Activated T-helper 1 cell treated with anti-CD3 and anti-CD28 coated beads, Interleukin-12 subunit alpha, Interleukin-12 subunit beta, Interleukin-2, Interleukin-4 antibody, amounts not matched to agents 30 ng/mL and 10 ng/mL and 1 ng/mL, durations not matched to agents 14 hours and 24 hours and 36 hours (primary cell): ENCODE results near the gene PNLIPRP2. TPM values are rescaled to one million over a fixed set of nuclear protein-coding genes. Genes with fewer than 3 reads are reported as not detected.

Experiments
- DNase-seq: peaks from one replicate; pipeline ENCODE4 v3.0.0; 2021; ENCODE audit warnings: low spot score
- H3K27ac Mint-ChIP-seq: one replicate; pipeline ENCODE4 v1.8.0; 2021; ENCODE audit warnings: mild to moderate bottlenecking, mixed read lengths
- H3K27me3 Mint-ChIP-seq: one replicate; pipeline ENCODE4 v1.8.0; 2022; ENCODE audit warnings: mild to moderate bottlenecking, moderate library complexity, mixed read lengths; ENCODE audit not compliant: insufficient read depth
- H3K36me3 Mint-ChIP-seq: one replicate; pipeline ENCODE4 v1.8.0; 2021; ENCODE audit warnings: low read depth, mixed read lengths
- H3K4me1 Mint-ChIP-seq: one replicate; pipeline ENCODE4 v1.8.0; 2021; ENCODE audit warnings: low read depth, mixed read lengths
- H3K4me3 Mint-ChIP-seq: one replicate; pipeline ENCODE4 v1.8.0; 2021; ENCODE audit warnings: mild to moderate bottlenecking, moderate library complexity, mixed read lengths
- H3K9me3 Mint-ChIP-seq: one replicate; pipeline ENCODE4 v1.8.0; 2021; ENCODE audit warnings: mixed read lengths
- intact Hi-C: fragments of 100-400 bp; cut with micrococcal nuclease; formaldehyde crosslinking; loops from one replicate; pipeline ENCODE4 v1.15.1; 2024
- total RNA-seq: library from RNA; stranded (reverse); gene quantifications from 2 replicates; pipeline ENCODE4 v1.2.3, GENCODE V29; 2022

Gene PNLIPRP2
- total RNA-seq: not detected in 2 replicates

DNA sequence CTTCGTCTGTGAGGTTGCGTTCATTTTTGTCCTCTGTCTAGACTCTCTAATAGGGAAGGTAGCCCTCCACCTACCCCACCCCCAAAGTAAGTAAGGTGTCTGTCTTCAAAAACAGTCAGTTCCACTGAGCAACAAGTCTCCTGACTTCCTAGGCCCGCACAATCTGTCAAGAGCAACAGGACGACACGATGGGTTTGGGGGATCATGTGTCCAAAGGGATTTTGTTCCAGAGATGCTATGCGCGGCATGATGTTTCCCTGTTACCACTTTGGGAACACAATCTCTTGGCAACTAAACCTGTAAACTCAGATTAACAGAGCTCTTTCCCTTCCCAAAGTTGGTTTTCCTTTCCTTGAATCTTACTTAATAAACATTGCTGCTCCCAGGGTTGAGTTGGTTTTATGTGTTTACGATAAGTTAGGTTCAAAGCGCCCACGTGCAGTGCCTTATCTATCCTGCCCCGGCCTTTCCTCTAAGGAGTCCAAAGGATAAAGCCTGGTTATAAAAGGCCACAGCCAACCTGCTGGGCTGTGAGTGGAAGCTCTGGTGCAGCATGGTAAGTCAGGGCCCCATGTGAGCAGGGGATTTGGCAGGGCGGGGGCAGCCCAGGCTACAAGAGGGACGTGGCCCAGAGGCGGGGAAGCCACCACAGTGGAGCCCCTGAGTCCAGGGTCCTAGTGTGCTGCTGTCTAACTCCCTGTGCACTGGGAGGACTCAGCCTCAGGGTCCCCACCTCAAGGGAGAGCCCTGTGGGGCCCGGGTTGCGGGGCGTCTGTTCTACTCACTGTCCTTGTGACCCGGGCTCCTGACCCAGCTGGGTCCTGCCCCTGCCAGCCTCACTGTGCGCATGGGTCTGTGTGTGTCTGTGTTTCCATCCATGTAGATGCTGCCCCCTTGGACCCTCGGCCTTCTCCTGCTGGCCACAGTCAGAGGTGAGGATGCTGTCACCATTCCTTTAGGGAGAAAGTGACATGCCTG, at the start of gene PNLIPRP2:
Gene PNLIPRP2, plus strand, starts transcription at position 531 of the 978 bp plus-strand sequence.
- Mint-ChIP-seq H3K36me3 (no peaks in the 10 kb centered on the region), H3K27ac (no peak within 1 kb of the TSS), H3K4me3 (no peak within 1 kb of the TSS), H3K27me3 (peaks cover 2% of the 10 kb centered on the region), H3K9me3 (no peaks in the 10 kb centered on the region), H3K4me1 (no peaks in the 10 kb centered on the region)
- no peak for DNase-seq
- intact Hi-C loops: no loop called here

DNA sequence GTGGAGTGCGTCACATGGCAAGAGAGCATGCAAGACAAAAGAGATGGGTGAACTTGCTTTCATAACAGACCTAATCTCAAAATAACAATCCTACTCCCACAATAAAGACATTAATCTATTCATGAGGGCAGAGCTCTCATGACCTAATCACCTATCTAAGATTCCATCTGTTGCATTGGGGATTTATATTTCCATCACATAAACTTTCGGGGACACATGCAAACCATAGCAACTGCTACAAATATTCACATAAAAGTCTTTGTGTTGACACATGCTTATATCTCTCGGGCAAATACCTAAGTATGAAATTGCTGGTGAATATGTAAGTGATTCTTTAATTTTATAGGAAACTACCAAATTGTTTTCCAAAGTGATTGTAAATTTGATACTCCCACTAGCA, 46.0 kb upstream of the PNLIPRP2 start:
- Mint-ChIP-seq H3K36me3 (no peaks in the 10 kb centered on the region), H3K27ac (no peak overlapping the region), H3K27me3 (no peaks in the 10 kb centered on the region), H3K4me1 (no peaks in the 10 kb centered on the region), H3K4me3 (no peak overlapping the region), H3K9me3 (no peaks in the 10 kb centered on the region)
- DNase-seq: no peak
- intact Hi-C loops: no loop called here

DNA sequence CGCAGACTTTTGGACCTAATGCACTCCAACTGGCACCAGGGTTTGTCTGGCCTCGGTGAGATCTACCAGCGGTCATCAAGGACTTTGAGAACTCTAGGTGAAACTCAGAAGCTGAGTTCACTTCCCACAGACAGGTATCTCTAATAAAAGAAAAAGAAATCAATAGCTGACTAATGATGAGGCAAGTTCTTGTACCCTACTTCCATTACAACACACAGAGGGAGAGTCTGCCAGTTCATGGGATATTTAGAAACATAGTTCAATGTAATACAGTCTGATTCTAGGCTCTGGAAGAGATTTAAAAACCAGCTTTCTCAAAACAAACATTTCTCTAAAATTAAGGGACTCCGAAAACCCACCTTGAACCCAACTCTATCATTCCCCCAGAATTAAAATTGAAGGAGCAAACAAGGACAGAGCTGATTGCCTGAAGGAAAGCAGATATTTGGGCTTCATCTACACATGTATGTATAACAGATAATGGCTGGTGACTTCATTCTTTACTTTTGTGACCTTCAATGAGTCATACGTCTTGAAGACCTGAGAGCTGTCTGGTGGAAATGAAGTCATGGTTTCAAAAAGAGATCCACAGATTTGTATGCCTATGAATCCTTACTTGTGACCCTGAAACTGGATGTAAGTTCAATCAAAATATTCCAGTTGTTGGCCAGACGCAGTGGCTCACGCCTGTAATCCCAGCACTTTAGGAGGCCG, 32.7 kb upstream of the PNLIPRP2 start:
- no peaks in the 10 kb centered on the region for H3K4me1 Mint-ChIP-seq
- no peaks in the 10 kb centered on the region for H3K27me3 Mint-ChIP-seq
- no peaks in the 10 kb centered on the region for H3K36me3 Mint-ChIP-seq
- H3K27ac Mint-ChIP-seq: no peak overlapping the region
- intact Hi-C loops: no loop called here
- no peaks in the 10 kb centered on the region for H3K9me3 Mint-ChIP-seq
- H3K4me3 Mint-ChIP-seq: no peak overlapping the region
- DNase-seq: no peak

DNA sequence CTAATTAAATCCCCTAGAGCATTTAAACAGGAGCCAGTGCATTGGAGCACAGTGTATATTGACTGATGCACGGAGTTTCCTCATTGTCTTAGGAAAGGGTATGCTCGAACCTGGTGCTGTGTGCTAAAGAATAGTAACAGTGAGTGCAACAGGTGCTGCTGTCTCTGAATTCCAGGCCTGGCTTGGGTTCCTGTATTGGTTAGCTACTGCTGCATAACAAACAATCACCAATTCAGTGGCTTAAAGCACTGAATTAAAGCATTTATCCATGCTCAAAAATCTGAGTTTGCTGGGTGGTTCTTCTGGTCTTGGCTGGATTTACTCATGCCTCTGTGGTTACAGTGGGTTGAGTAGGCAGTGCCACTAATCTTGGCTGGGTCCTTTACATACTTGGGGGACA, 31.8 kb upstream of the PNLIPRP2 start:
- intact Hi-C loops: no loop called here

DNA sequence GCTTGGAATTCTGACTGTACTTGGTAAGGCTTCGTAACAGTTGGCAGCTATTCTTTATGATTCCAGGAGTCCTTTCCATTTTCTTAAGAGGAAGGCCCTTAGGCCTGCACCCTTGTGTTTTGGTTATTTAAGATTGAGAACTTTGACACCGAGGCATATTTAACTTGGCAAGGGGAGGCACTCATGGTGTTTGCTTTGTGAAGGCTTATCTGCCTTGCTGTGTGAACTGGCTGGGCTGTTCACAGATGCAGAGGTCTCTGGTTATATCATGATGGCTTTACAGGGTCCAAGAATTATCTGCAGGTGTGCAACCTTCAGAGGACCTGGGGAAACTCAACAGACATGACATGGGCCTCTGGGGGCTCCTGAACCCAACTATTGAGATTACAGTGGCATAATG, 30.8 kb upstream of the PNLIPRP2 start:
- DNase-seq: no peak
- H3K4me3 Mint-ChIP-seq: no peak overlapping the region
- no peaks in the 10 kb centered on the region for H3K36me3 Mint-ChIP-seq
- no peaks in the 10 kb centered on the region for H3K27me3 Mint-ChIP-seq
- no peak overlapping the region for H3K27ac Mint-ChIP-seq
- H3K4me1 Mint-ChIP-seq: no peaks in the 10 kb centered on the region
- no peaks in the 10 kb centered on the region for H3K9me3 Mint-ChIP-seq
- intact Hi-C loops: no loop called here

More for the DNA sequence above, 31.8 kb upstream of the PNLIPRP2 start:
- DNase-seq: no peak
- Mint-ChIP-seq H3K36me3 (no peaks in the 10 kb centered on the region), H3K4me1 (no peaks in the 10 kb centered on the region), H3K27ac (no peak overlapping the region), H3K9me3 (no peaks in the 10 kb centered on the region), H3K27me3 (no peaks in the 10 kb centered on the region), H3K4me3 (no peak overlapping the region)

DNA sequence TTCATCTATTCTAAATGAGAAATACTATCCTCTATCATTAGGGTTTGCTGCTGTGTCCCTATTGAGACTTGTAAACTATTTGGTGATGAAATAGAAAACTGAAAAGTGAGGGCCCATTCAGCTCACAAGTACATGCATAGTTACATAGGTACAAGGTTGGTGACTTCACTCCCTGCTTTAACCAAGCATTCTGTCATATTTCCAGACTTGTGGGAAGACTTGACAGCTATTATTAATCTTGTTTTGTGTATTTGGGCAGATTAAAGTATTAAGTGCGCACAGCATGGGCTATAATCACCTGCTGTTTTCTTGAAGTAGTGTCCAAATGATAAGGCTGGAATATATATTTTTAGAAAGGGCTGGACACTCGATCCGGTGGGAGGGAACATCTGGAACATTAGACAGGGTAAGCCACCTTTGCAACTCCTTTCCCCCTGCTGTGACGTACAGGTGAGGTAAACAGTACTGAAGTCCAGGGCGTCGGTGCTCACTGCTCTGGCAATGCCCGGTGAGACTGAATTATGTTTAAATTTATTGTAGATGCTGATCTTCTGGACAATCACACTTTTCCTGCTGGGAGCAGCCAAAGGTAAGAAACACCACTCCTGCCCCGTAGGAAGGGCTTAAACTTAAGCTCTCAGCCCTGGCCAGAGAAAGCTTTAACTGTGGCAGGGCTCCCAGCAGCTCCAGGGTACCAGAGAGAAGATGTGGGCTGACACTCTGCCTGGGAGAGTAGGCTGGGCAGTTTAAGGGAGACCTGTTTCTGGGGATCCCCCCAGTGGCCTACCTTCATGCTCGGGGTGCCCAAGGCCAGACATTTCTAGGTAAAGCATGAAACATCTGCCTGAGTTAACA, 29.9 kb upstream of the PNLIPRP2 start, which contains the start of gene PNLIPRP1:
Gene PNLIPRP1, plus strand, starts transcription at position 370 of the 855 bp plus-strand sequence. Its CDS starts 171 bp downstream, at position 541.
- Mint-ChIP-seq H3K9me3 (no peaks in the 10 kb centered on the region), H3K4me1 (no peaks in the 10 kb centered on the region), H3K27ac (no peak within 1 kb of the TSS), H3K36me3 (no peaks in the 10 kb centered on the region), H3K4me3 (no peak within 1 kb of the TSS), H3K27me3 (no peaks in the 10 kb centered on the region)
- intact Hi-C loops: no loop called here
- DNase-seq: no peak

DNA sequence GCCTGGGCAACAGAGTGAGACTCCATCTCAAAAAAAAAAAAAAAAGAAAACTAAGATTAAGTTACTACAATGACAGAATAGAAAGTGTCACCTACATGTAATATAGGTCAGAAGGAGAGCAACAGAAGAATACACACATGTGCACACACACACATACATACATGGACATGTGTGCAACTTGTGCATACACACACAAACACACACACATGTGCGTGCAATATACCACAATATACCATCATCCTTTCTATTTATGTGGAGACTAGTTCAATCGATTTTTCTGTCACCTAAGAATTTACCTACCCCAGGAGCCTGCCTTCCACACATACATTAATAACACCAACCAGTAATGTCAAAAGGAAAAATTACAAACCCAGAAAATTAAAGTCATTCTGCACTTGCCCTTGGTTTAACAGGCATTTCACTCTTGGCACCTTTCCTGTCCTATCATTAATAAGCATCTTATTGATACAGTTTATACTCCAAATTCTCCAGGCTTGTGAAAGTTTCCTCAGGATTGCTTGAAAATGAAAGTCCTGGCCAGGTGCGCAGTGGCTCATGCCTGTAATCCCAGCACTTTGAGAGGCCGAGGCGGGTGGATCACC, 27.5 kb upstream of the PNLIPRP2 start:
- no peaks in the 10 kb centered on the region for H3K27me3 Mint-ChIP-seq
- no peak overlapping the region for H3K4me3 Mint-ChIP-seq

DNA sequence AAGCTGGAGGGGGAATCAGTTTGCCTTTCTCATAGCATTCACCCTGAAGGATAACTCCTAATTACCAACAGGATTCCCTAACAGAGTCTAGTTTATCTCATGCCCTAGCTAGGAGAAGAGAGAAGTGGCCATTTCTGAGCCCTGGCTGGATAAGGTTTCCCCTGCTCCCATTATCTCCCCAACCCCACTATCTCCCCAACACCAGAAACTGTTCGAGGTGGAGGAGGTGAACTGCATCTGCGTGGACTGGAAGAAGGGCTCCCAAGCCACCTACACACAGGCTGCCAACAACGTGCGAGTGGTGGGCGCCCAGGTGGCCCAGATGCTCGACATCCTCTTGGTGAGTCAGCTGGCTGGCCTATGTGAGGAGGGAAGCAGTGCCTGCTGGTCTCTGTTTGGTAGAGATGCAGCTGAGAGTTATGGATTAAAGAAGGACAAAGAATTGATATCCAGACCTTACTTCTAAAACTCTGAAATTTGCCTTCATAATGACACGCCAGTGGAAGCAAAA, 26.2 kb upstream of the PNLIPRP2 start:
- Mint-ChIP-seq H3K36me3 (no peaks in the 10 kb centered on the region), H3K4me3 (no peak overlapping the region)

More for the DNA sequence above, 27.5 kb upstream of the PNLIPRP2 start:
- intact Hi-C loops: no loop called here
- no peaks in the 10 kb centered on the region for H3K36me3 Mint-ChIP-seq
- no peaks in the 10 kb centered on the region for H3K4me1 Mint-ChIP-seq
- no peak for DNase-seq
- no peaks in the 10 kb centered on the region for H3K9me3 Mint-ChIP-seq
- H3K27ac Mint-ChIP-seq: no peak overlapping the region

DNA sequence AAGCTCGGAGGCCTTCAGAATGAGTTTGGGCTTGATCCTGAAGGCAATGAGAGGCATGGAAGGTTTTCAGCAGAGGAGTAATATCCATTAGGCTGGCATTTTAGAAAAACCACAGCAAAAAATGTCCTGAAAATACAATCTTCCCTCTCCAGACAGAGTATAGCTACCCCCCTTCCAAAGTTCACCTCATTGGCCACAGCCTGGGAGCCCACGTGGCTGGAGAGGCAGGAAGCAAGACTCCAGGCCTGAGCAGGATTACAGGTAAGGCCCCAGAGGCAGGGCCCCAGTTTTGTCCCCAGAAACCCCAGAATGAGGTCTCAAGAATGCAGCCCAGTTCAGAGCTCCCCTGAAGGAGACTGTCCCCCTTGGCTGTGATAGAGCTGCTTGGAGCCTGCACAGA, 24.7 kb upstream of the PNLIPRP2 start:
- intact Hi-C loops: no loop called here
- Mint-ChIP-seq H3K36me3 (no peaks in the 10 kb centered on the region), H3K4me3 (no peak overlapping the region), H3K4me1 (no peaks in the 10 kb centered on the region), H3K27me3 (no peaks in the 10 kb centered on the region), H3K27ac (no peak overlapping the region), H3K9me3 (no peaks in the 10 kb centered on the region)
- no peak for DNase-seq

More for the DNA sequence above, 26.2 kb upstream of the PNLIPRP2 start:
- Mint-ChIP-seq H3K9me3 (no peaks in the 10 kb centered on the region), H3K27me3 (no peaks in the 10 kb centered on the region), H3K4me1 (no peaks in the 10 kb centered on the region), H3K27ac (no peak overlapping the region)
- no peak for DNase-seq
- intact Hi-C loops: no loop called here

DNA sequence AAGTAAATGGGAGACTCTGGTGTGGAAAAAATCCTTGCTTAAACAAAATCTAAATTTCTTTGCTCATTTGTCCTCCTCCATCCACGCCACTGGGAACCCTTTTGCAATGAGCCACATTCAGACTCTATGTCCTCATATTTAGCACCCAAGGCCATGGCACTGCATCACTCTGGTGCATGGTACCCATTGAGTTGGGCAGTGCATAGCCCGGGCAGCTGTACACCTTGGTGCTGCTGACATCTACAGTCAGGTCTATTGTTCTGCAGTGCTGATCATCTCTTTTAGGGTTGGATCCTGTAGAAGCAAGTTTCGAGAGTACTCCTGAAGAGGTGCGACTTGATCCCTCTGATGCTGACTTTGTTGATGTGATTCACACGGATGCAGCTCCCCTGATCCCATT, 23.2 kb upstream of the PNLIPRP2 start:
- no peak overlapping the region for H3K27ac Mint-ChIP-seq
- no peaks in the 10 kb centered on the region for H3K9me3 Mint-ChIP-seq
- no peak for DNase-seq
- no peaks in the 10 kb centered on the region for H3K36me3 Mint-ChIP-seq
- no peak overlapping the region for H3K4me3 Mint-ChIP-seq
- no peaks in the 10 kb centered on the region for H3K27me3 Mint-ChIP-seq
- no peaks in the 10 kb centered on the region for H3K4me1 Mint-ChIP-seq
- intact Hi-C loops: no loop called here

DNA sequence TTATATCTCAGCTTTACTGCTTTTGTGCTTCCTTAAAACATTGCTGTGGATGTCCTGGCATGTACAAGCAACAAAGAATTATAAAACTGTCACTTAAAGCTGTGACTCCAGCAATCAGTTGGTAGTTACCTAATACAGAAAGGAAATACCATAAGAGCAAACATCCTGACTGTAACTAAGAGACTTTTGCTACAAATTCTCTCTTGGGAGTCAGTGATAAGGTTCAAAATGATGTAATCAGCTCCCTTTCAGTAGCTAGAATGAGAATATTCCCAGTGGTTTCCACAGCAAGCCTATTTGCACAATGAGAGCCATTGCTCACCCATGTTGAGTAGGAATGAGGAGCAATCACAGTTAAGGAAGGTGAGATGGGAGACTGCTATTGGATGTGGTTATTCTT, 22.4 kb upstream of the PNLIPRP2 start:
- intact Hi-C loops: no loop called here
- Mint-ChIP-seq H3K9me3 (no peaks in the 10 kb centered on the region), H3K4me3 (no peak overlapping the region), H3K27me3 (no peaks in the 10 kb centered on the region), H3K36me3 (no peaks in the 10 kb centered on the region), H3K4me1 (no peaks in the 10 kb centered on the region), H3K27ac (no peak overlapping the region)
- DNase-seq: no peak

DNA sequence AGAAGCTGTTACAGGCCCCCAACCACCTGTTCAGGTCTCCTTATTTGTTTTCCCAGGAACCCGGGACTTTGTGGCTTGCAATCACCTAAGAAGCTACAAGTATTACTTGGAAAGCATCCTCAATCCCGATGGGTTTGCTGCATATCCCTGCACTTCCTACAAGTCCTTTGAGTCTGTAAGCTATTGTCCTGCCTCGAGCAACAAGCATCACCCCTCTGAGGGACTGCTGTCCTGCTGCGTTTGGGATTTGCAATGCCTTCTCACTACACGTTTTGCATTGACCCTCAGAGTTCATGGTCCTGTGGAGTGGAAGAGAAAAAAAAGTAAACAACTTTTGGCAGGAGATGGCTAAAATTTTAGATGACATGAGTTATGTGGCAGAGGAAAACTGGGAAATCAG, 20.8 kb upstream of the PNLIPRP2 start:
- Mint-ChIP-seq H3K27ac (no peak overlapping the region), H3K9me3 (no peaks in the 10 kb centered on the region), H3K27me3 (no peaks in the 10 kb centered on the region), H3K36me3 (no peaks in the 10 kb centered on the region), H3K4me3 (no peak overlapping the region), H3K4me1 (no peaks in the 10 kb centered on the region)
- no peak for DNase-seq
- intact Hi-C loops: no loop called here
